ENCODE measurements around the gene ZMYM2. TPM values are rescaled to one million over a fixed set of nuclear protein-coding genes. Genes with fewer than 3 reads are reported as not detected.

The ZMYM2 gene
- total and polyA plus RNA-seq, 2 of the 13 experiments (the other 11 are each of a cell fraction or from before 2014, with no cell fraction given), result 22.4 to 40.8 TPM

GRCh38 chr13:20102525-20103180 is 144.1 kb downstream of the ZMYM2 start:
- ATAC-seq, result no peak
- peaks cover 0 to 3% of the 10 kb centered on the region in 2 experiments; a peak in 1 of 5 replicates for H3K27me3 ChIP-seq (ENCODE audit: control insufficient read depth in 1 of 2, insufficient read depth in 2 of 2, low read length in 2 of 2)
- POLR2A ChIA-PET, result no interaction called here
- DNase-seq (ENCODE audit: low spot score), result no peak
- WGBS (ENCODE audit: low lambda C conversion rate), result 42% methylated on average over 9 of the region's 9 CpGs
- no TSS peak for BruUV-seq (replicated peaks)
- no peaks in the 10 kb centered on the region for H3K36me3 ChIP-seq (replicated peaks in 1 of 2; ENCODE audit: control insufficient read depth in 1 of 2, insufficient read depth in 2 of 2, low read length in 2 of 2)
- intact Hi-C loops (cut with micrococcal nuclease; ENCODE audit: unreplicated experiment) (no loop called here), in situ Hi-C loops (cut with HindIII; ENCODE audit: extremely low pct_ligation_motif_present, low pct_unique_long_range_greater_than_20kb) (no loop called here)
- H4K20me1 ChIP-seq (ENCODE audit: insufficient read depth, low read length), result no peaks in the 10 kb centered on the region
- no peaks in the 10 kb centered on the region for H3K9me3 ChIP-seq (ENCODE audit: low read length)
- CTCF ChIA-PET (ENCODE audit: low intra/inter-chr PET ratio, low total read pairs), result no interaction called here
- H3K9ac ChIP-seq (ENCODE audit: insufficient read depth, low read depth, low read length), result no peak overlapping the region
- H3K4me2 ChIP-seq (ENCODE audit: low read depth, low read length), result no peak overlapping the region
- H3K4me1 ChIP-seq (ENCODE audit: insufficient read depth, low read length), result no peaks in the 10 kb centered on the region
- no peak for FAIRE-seq
- no peak overlapping the region for H3K4me3 ChIP-seq (replicated peaks in 1 of 3; ENCODE audit: insufficient read depth in 1 of 3, low read depth in 2 of 3, low read length in 3 of 3)
- H2AFZ ChIP-seq (ENCODE audit: low read length), result no peak overlapping the region
- H3K79me2 ChIP-seq (ENCODE audit: insufficient read depth, low read length), result no peaks in the 10 kb centered on the region
- TF ChIP-seq KLF16 (CRISPR knock-in tag; IDR thresholded peaks at IDR 0.05) (no peak), MAFK (conservative IDR thresholded peaks at IDR 0.05 in 1 of 2, IDR thresholded peaks at IDR 0.05 in 1 of 2; ENCODE audit: low read length in 2 of 2) (no peak), YEATS4 (CRISPR knock-in tag; IDR thresholded peaks at IDR 0.05; ENCODE audit: borderline replicate concordance) (no peak), ZKSCAN1 (IDR thresholded peaks at IDR 0.05; ENCODE audit: low read length) (no peak), ZBTB46 (CRISPR knock-in tag; IDR thresholded peaks at IDR 0.05; ENCODE audit: borderline replicate concordance) (no peak), ZFY (CRISPR knock-in tag; IDR thresholded peaks at IDR 0.05) (no peak), ERF (CRISPR knock-in tag; IDR thresholded peaks at IDR 0.05) (no peak), ATM (IDR thresholded peaks at IDR 0.05; ENCODE audit: borderline replicate concordance) (no peak)
- H3K27ac ChIP-seq (ENCODE audit: extremely low read length, insufficient read depth, low read length), result no peak overlapping the region
